ENCODE results near the gene CRY1. TPM values are rescaled to one million over a fixed set of nuclear protein-coding genes. Genes with fewer than 3 reads are reported as not detected.

CRY1 gene
- total RNA-seq, 2 experiments from 2014 or later, result 26.6 to 27.8 TPM

DNA sequence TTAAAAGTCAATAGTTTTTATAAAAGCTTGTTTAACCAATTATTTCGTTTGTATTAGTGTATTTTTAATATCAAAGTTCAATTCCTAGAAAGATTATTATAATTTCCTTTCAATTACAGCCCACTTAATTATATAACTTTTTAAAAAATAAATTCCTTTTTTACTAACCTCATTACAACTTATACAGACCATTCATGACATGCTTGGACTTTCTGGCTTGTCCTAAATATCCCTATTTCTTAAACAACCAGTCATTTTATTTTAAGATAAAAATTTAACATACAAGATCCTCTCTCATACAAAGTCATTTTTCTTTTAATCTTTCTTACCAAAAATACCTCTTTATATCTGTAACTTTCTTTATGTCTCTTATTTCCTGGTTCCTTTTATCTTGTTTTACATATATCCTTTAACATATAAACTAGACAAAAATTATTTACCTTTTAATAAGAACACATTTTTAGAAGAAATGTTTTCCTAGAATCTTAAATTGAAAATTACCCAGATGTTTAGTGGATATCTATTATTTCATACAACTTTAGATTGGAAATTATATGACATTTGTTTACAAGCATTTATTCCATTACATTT is 148.0 kb downstream of the CRY1 start:
- Mint-ChIP-seq H3K4me3 (no peak overlapping the region), H3K4me1 (ENCODE audit: low read depth) (no peaks in the 10 kb centered on the region), H3K27ac (no peak overlapping the region), H3K36me3 (ENCODE audit: low read depth) (peaks cover 3% of the 10 kb centered on the region), H3K27me3 (no peaks in the 10 kb centered on the region), H3K9me3 (peaks cover 25% of the 10 kb centered on the region)
- intact Hi-C loops (cut with micrococcal nuclease), result no loop called here
- TF ChIP-seq, protein P1, sequence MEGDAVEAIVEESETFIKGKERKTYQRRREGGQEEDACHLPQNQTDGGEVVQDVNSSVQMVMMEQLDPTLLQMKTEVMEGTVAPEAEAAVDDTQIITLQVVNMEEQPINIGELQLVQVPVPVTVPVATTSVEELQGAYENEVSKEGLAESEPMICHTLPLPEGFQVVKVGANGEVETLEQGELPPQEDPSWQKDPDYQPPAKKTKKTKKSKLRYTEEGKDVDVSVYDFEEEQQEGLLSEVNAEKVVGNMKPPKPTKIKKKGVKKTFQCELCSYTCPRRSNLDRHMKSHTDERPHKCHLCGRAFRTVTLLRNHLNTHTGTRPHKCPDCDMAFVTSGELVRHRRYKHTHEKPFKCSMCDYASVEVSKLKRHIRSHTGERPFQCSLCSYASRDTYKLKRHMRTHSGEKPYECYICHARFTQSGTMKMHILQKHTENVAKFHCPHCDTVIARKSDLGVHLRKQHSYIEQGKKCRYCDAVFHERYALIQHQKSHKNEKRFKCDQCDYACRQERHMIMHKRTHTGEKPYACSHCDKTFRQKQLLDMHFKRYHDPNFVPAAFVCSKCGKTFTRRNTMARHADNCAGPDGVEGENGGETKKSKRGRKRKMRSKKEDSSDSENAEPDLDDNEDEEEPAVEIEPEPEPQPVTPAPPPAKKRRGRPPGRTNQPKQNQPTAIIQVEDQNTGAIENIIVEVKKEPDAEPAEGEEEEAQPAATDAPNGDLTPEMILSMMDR (IDR thresholded peaks at IDR 0.05), result no peak
- ChIA-PET CTCF (interaction anchor here (1.0 to 1.4 kb wide), 2 partner anchors 26 to 159 kb away, joined by 3 read pairs; no protein-coding TSS in a partner anchor), POLR2A (interaction anchor here (0.7 kb wide), 1 partner anchor 28 kb away, joined by 3 read pairs; no protein-coding TSS in a partner anchor)
- ATAC-seq (no peak), DNase-seq (no peak)

DNA sequence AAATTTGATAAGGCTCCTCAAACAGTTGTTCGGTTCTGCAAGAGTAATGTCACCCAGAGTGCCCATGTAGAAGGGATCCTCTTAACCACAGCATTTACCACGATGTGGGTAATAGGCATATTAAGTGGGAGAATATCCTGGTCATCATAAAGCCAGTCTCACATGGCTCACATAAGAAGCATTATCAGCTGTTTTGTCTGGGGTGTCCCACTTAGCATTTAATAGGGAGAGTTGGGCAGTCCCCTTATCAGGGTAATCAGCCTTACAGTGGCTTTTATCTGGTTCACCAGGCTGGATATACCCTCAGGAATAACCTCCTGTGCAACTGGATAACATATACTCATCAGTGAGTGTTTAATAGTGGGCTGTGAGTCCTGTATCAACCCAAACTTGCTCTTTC is 150.6 kb downstream of the CRY1 start:
- Mint-ChIP-seq H3K4me1 (ENCODE audit: low read depth) (no peaks in the 10 kb centered on the region), H3K9me3 (peaks cover 6% of the 10 kb centered on the region), H3K27me3 (no peaks in the 10 kb centered on the region), H3K27ac (no peak overlapping the region), H3K36me3 (ENCODE audit: low read depth) (no peaks in the 10 kb centered on the region), H3K4me3 (no peak overlapping the region)
- DNase-seq (no peak), ATAC-seq (no peak)
- intact Hi-C loops (cut with micrococcal nuclease), result no loop called here
- TF ChIP-seq, protein P1 (IDR thresholded peaks at IDR 0.05), result no peak
- ChIA-PET CTCF (interaction anchor here (1.2 kb wide), 1 partner anchor 11 kb away, joined by 3 read pairs; no protein-coding TSS in a partner anchor), POLR2A (interaction anchor here (0.6 kb wide), 2 partner anchors 77 to 313 kb away, joined by 3 to 6 read pairs; no protein-coding TSS in a partner anchor)

DNA sequence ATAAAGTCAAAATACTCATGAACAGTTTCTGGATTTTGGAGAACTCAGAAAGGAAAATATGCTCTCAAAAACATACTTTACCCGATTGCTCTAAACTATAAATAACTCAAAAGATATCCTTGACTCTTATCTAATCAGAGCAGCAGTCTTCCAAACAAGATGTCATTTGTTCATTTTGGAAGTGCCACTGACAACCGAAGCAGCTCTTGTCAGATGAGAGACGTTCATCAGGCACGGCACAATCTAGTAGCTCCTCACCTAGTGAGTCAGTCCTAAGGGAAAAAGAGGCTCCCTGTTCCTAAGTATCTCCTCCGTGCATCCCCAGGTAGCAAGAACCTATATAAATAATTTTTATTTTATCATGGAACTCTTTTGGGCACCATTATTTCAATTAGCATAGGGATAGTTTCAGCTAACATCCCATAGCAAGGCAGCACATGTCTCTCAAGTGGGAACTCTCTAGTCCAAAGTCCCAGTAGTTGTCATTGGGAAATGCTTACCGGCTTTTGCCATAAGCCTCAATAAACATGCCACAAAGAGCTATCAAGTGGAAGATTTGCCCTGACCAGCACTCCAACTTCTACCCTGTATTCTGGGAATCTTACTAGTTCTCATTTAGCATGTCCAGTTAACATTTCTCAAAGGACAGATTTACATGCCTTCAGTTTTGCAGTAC is 151.7 kb downstream of the CRY1 start:
- ATAC-seq (no peak), DNase-seq (no peak)
- ChIA-PET POLR2A (no interaction called here), CTCF (interaction anchor here (0.6 to 1.3 kb wide), 6 partner anchors 9 to 189 kb away, joined by 3 to 5 read pairs (median 3); no protein-coding TSS in a partner anchor)
- Mint-ChIP-seq H3K4me3 (no peak overlapping the region), H3K4me1 (ENCODE audit: low read depth) (no peaks in the 10 kb centered on the region), H3K27ac (no peak overlapping the region), H3K36me3 (ENCODE audit: low read depth) (no peaks in the 10 kb centered on the region), H3K27me3 (no peaks in the 10 kb centered on the region), H3K9me3 (peaks cover 2% of the 10 kb centered on the region)
- intact Hi-C loops (cut with micrococcal nuclease), result no loop called here
- TF ChIP-seq, protein P1 (IDR thresholded peaks at IDR 0.05), result no peak

Other genes starting within 250 kb of the CRY1 start
- gene TMEM263, start 137.6 kb downstream of the CRY1 start, total RNA-seq, result 10 to 100 TPM; 43.5 to 46.5 TPM
- gene MTERF2, start 106.4 kb downstream of the CRY1 start, total RNA-seq, result 1 to 10 TPM; 4.8 to 5.9 TPM

Data from activated CD8-positive, alpha-beta T cell treated with anti-CD3 and anti-CD28 coated beads for 36 hours (primary cell).